Glomerular visceral epithelial cell (primary cell): ENCODE data around the gene ABCC2.
"Not testable (repeated sequence)": the region's sequence is repeated elsewhere in the genome, so short reads cannot be mapped to it uniquely, and the experiment has no call there.

Experiments used
- DNase-seq: peaks from one replicate; pipeline ENCODE4 v3.0.0-alpha.2; 2016; ENCODE audit errors: extremely low spot score

The ABCC2 gene

GRCh38 chr10:99852481-99853213 is 70.2 kb downstream of the ABCC2 start:
- DNase-seq, result no peak

- no peak for DNase-seq
Observed at GRCh38 chr10:99853655-99854054, 71.2 kb downstream of the ABCC2 start.

DNA sequence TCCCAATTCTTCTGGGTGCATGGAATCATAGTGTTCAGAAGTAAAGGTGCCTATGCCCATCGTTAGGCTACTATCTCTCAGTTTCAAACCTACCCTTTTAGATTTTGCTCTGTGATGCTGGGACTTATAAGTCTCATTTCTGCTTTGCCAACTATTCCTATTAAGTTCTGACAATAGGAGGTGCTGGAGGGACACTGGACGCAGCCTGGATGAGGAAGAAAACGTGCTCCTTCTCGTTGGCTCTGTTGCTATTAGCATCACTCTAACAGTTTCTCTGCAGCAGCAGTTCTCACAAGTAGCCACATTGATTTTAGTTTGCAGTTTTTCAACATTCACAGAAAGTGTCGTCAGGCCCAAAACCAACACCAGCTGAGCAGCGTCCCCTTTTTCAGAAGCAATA is 72.4 kb downstream of the ABCC2 start:
- DNase-seq, result peak; percentile 27

- DNase-seq, result no peak
Observed at GRCh38 chr10:99855479-99856071, 73.1 kb downstream of the ABCC2 start.

GRCh38 chr10:99858849-99859248 is 76.4 kb downstream of the ABCC2 start:
- DNase-seq, result no peak

GRCh38 chr10:99859585-99859984 is 77.1 kb downstream of the ABCC2 start:
- DNase-seq, result no peak

DNA sequence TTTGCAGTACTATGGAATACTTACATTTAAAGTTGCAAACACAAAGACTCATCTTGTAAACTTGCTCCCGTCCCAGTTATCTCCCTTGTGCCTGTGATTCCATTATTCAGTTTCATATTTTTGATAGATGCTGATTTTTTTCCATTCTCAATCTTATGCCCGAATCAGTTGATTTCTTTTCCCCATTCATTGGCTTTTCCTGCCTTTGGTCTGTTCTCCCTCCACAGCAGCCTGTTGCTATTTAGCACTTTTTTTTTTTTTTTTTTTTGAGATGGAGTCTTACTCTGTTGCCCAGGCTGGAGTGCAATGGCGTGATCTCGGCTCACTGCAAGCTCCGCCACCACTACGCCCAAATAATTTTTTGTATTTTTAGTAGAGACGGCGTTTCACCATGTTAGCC is 78.0 kb downstream of the ABCC2 start:
- no peak for DNase-seq

- DNase-seq, result not testable (repeated sequence)
Observed at GRCh38 chr10:99863535-99864240, 81.2 kb downstream of the ABCC2 start.

- not testable (repeated sequence) for DNase-seq
Observed at GRCh38 chr10:99867250-99867649, 84.8 kb downstream of the ABCC2 start.

DNA sequence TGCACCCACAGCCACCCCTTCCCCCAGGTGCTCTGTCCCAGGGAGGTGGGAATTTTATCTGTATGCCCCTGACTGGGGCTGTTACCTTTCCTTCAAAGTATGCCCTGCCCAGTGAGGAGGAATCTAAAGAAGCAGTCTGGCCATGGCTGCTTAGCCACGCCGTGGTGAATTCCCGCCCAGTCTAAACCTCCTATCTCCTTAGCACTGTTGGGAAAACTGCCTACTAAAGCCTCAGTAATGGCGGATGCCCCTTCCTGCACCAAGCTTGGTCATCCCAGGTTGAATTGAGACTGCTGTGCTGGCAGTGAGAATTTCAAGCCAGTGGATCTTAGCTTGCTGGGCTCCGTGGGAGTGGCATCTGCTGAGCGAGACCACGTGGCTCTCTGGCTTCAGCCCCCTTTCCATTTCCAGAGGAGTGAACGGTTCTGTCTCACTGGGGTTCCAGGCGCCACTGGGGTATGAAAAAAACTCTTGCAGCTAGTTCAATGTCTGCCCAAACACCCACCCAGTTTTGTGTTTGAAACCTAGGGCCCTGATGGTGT is 87.2 kb downstream of the ABCC2 start:
- DNase-seq, result no peak

DNA sequence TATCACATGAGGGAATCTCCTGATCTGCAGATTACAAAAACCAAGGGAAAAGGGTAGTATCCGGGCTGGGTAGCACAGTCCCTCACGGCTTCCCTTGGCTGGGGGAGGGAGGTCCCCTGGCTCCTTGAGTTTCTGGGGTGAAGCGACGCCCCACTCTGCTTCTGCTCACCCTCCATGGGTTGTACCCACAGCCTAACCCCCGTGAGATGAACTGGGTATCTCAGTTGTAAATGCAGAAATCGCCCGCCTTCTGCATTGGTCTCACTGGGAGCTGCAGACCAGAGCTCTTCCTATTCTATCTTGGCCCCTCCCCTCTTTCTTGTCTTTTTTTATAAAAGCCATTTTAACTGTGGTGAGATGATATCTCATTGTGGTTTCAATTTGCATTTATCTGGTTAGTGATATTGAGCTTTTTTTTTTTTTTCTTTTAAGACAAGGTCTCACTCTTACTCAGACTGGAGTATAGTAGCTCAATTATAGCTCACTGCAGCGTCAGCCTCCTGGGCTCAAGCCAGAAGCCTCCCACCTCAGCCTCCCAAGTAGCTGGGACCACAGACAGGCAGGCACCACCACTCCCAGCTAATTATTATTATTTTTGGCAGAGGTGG is 87.8 kb downstream of the ABCC2 start:
- DNase-seq, result no peak

- peak; percentile 12 for DNase-seq
Observed at GRCh38 chr10:99872367-99873162, 90.1 kb downstream of the ABCC2 start.

DNA sequence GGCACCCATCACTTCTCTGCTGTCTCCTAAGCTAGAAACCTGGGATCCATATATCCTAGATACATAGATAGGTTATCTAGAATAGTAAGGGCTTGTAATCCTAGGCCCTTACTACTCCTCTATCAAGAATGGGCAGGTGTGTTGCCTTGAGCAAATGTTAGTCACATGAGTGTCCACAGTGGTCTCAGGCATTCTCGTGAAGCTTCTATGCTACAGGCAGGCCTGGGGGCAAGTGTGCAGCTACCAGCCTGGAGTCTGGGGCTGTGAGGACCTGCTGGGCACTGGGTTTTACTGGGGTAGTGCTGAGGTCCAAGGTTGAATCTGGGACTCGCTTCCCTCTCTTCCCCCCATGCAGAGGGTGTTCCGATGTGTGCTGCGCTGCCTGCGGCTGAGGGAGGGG is 91.4 kb downstream of the ABCC2 start:
- DNase-seq, result no peak

DNA sequence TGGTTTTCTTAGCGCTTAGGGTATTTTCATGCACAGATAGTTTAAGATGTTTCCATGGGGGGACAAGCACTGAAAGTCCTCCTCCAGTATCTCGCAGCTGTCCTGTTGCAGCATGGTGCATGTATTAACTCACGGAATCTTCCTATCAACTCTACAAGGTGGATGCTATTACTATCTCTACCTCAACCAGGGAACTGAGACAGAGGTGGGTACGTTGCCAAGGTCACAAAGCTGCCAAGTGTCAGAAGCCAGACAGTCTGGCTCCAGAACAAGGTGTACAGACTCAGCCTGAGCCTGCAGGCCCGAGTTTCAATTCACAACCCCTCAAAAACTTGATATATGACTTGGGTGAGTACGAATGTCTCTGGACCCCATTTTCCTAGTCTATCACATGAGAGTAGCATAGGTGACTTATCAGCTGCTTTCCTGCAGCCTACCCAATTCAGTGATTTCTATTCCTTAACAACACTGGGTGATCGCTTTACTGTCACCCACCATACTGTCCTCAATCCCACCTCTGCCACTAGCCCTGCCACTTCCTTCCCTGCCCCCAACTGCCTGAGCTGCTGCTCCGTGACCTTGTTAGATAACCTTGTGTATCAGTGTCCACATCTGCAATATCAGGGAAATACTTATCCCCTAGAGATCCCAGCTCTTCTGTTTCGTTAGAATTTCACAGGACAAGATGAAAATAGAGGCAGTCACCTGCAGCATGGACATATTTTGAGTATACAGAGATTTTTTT is 92.1 kb downstream of the ABCC2 start:
- DNase-seq, result no peak

GRCh38 chr10:99875473-99875872 is 93.0 kb downstream of the ABCC2 start:
- no peak for DNase-seq

DNA sequence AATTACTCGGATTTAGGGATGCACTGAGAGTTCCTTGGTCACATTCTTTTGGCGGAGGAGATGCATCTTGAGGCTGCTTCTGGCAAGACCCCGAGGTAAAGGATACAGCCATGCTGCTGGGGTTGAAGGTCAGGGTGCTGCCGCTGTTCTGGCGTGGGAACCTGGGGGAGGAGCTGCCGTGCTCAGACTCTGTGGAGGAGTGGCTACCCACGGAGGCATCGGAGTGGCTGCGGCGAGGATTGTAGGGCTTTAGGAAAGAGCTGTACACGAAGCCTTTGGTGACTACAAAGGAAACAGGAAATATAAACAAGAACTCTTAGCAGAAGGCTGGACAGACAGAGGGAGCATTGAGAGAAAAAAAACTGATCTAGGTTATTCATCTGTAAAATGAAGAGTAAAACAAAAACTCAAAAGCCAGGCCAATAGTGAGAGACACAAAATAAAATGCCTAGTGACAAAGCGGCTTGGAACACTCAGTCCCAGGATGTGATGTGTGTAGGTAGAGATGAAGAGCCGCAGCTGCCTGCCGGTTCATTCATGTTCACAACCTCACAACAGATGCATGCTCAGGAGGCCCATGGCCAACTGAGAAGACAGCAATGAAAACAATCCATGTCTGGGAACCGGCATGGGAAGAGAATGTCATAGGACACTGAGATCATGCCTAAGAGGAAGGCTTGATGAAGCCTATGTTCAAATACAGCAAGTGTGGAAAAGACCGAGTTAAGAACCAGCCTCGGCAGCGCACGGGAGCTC is 97.8 kb downstream of the ABCC2 start:
- no peak for DNase-seq

- DNase-seq, result no peak
Observed at GRCh38 chr10:99881371-99881770, 98.9 kb downstream of the ABCC2 start.

- no peak for DNase-seq
Observed at GRCh38 chr10:99883523-99883922, 101.1 kb downstream of the ABCC2 start.

DNA sequence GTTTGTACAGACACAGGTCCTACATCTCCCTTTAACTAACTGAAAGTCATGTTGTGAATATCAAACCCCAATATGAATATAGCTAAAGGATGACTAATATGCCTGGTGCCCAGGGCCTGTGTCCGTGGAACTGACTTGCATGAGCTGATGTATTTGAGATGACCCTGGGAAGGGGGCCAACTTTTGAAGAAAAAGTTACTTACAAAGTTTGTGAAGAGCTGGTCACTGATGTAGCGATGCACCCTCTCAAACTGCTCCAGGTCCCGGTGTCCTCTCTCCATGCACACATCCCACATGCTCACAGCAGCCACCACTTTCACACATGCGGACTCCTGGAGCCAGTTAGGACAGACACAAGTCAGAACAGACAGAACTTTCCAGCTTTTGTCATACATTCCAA is 106.2 kb downstream of the ABCC2 start:
- no peak for DNase-seq

GRCh38 chr10:99894613-99895012 is 112.2 kb downstream of the ABCC2 start:
- no peak for DNase-seq
